OCI-LY1 (cell line): ENCODE measurements around the gene C3orf80.

ENCODE experiments used
- H2AFZ ChIP-seq: fragments of 200-600 bp; sonication (generic), shearing (Covaris generic); 2 replicates; pipeline ENCODE4 v1.6.0; 2014; ENCODE audit warnings: antibody characterized with exemption, mild to moderate bottlenecking, low read length
- H3F3A ChIP-seq: fragments of 200-600 bp; sonication (generic), shearing (Covaris generic); 2 replicates; pipeline ENCODE4 v1.6.0; 2014; ENCODE audit warnings: mild to moderate bottlenecking, antibody characterized with exemption, low read length, moderate library complexity; ENCODE audit not compliant: insufficient read depth
- H3K27ac ChIP-seq: fragments of 200-600 bp; sonication (generic); 2 replicates; pipeline ENCODE4 v1.5.1; 2014; ENCODE audit warnings: low read length, mixed run types, mild to moderate bottlenecking, low read depth; ENCODE audit not compliant: poor library complexity, severe bottlenecking
- H3K27me3 ChIP-seq: fragments of 200-600 bp; sonication (generic); 2 replicates; pipeline ENCODE4 v1.6.0; 2014; ENCODE audit warnings: antibody characterized with exemption, mild to moderate bottlenecking, low read length, moderate library complexity; ENCODE audit not compliant: insufficient read depth
- H3K36me3 ChIP-seq: fragments of 200-600 bp; sonication (generic); 2 replicates; pipeline ENCODE4 v1.6.1; 2014; ENCODE audit warnings: mild to moderate bottlenecking, antibody characterized with exemption, low read length, moderate library complexity, mixed read lengths; ENCODE audit not compliant: insufficient read depth
- H3K4me1 ChIP-seq: fragments of 200-600 bp; sonication (generic); 2 replicates; pipeline ENCODE4 v1.5.1; 2014; ENCODE audit warnings: mild to moderate bottlenecking, low read length, moderate library complexity; ENCODE audit not compliant: insufficient read depth, severe bottlenecking
- H3K4me2 ChIP-seq: fragments of 200-600 bp; sonication (generic), shearing (Covaris generic); 2 replicates; pipeline ENCODE4 v1.6.1; 2014; ENCODE audit warnings: low read length
- H3K4me3 ChIP-seq: fragments of 200-600 bp; sonication (generic); 2 replicates; pipeline ENCODE4 v1.5.1; 2014; ENCODE audit warnings: low read length, low read depth, mild to moderate bottlenecking, mixed read lengths; ENCODE audit not compliant: poor library complexity, severe bottlenecking
- H3K79me2 ChIP-seq: fragments of 200-600 bp; shearing (Covaris generic); 2 replicates; pipeline ENCODE4 v1.6.1; 2016; ENCODE audit warnings: mixed run types, low read length, mixed read lengths; ENCODE audit not compliant: insufficient read depth
- H3K9ac ChIP-seq: fragments of 200-600 bp; sonication (generic), shearing (Covaris generic); 2 replicates; pipeline ENCODE4 v1.6.1; 2014; ENCODE audit warnings: mild to moderate bottlenecking, low read length, mixed read lengths
- H3K9me2 ChIP-seq: fragments of 200-600 bp; sonication (generic), shearing (Covaris generic); 2 replicates; pipeline ENCODE4 v1.6.1; 2014; ENCODE audit warnings: low read depth, mild to moderate bottlenecking, low read length, mixed read lengths
- H3K9me3 ChIP-seq: fragments of 200-600 bp; shearing (Covaris generic); 2 replicates; pipeline ENCODE4 v1.6.1; 2014; ENCODE audit warnings: low read length, mixed read lengths
- H4K20me1 ChIP-seq: fragments of 200-600 bp; sonication (generic), shearing (Covaris generic); 2 replicates; pipeline ENCODE4 v1.6.0; 2016; ENCODE audit warnings: mild to moderate bottlenecking, low read length; ENCODE audit not compliant: insufficient read depth
- EZH2 ChIP-seq: fragments of 200-600 bp; sonication (generic), shearing (Covaris generic); IDR thresholded peaks from 2 replicates; pipeline ENCODE4 v1.8.0; 2017; ENCODE audit warnings: borderline replicate concordance, mixed run types, mild to moderate bottlenecking, antibody characterized with exemption, low read length, moderate library complexity, mixed read lengths
- TF ChIP-seq, protein P1 (sequence below): fragments of 200-600 bp; sonication (generic), shearing (Covaris generic); IDR thresholded peaks from 2 replicates; pipeline ENCODE4 v1.5.1; 2017; ENCODE audit warnings: mild to moderate bottlenecking, antibody characterized with exemption, low read length, moderate library complexity, mixed read lengths

The C3orf80 gene

DNA sequence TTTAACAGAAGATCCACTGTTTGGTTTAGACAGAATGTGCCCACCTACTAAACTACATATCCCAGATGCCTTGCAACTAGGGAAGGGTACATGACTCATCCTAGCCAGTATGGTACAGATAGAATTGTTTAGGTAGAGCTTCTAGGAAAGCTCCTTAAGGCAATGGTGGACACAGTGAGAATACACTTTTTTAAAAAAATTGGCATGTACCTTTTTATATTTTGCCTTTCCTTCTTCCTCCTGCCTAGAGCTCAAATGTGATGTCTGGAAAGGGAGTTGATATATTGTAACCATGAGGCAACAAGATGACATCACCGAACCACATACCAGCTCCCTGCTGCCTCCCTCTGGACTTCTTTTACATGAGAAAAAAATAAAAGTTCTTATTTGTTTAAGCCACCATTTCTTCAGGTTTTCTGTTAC lies 14.4 kb upstream of the C3orf80 start:
- no peak overlapping the region for H3K4me3 ChIP-seq
- H3K79me2 ChIP-seq: no peaks in the 10 kb centered on the region
- no peaks in the 10 kb centered on the region for H3K36me3 ChIP-seq
- H3K4me2 ChIP-seq: no peak overlapping the region
- H4K20me1 ChIP-seq: no peaks in the 10 kb centered on the region
- H3K9ac ChIP-seq: no peak overlapping the region
- H3F3A ChIP-seq: no peaks in the 10 kb centered on the region
- H3K9me3 ChIP-seq: no peaks in the 10 kb centered on the region
- TF ChIP-seq, protein P1, sequence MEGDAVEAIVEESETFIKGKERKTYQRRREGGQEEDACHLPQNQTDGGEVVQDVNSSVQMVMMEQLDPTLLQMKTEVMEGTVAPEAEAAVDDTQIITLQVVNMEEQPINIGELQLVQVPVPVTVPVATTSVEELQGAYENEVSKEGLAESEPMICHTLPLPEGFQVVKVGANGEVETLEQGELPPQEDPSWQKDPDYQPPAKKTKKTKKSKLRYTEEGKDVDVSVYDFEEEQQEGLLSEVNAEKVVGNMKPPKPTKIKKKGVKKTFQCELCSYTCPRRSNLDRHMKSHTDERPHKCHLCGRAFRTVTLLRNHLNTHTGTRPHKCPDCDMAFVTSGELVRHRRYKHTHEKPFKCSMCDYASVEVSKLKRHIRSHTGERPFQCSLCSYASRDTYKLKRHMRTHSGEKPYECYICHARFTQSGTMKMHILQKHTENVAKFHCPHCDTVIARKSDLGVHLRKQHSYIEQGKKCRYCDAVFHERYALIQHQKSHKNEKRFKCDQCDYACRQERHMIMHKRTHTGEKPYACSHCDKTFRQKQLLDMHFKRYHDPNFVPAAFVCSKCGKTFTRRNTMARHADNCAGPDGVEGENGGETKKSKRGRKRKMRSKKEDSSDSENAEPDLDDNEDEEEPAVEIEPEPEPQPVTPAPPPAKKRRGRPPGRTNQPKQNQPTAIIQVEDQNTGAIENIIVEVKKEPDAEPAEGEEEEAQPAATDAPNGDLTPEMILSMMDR: no peak
- TF ChIP-seq EZH2: no peak
- no peaks in the 10 kb centered on the region for H3K9me2 ChIP-seq
- no peak overlapping the region for H2AFZ ChIP-seq
- H3K27ac ChIP-seq: no peak overlapping the region
- H3K4me1 ChIP-seq: no peaks in the 10 kb centered on the region
- H3K27me3 ChIP-seq: no peaks in the 10 kb centered on the region

DNA sequence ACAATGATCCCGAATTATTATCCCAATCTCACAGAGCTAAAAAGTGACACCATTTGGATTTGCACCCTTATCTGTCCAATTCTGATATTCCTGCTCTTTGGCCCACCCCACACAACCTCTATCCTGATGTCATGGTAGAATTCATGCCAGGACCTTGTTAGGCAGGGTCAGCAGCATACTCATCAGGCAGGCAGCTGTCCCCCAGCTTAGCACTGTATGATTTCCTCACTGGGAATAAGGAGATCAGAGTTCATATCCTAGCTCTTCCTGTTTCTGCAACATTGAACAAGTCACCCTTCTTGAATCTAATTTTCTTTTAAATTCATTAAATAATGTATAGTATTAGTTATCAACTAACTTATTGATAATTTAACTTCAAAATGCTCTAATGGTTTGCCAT lies 12.0 kb upstream of the C3orf80 start:
- Histone ChIP-seq H2AFZ (no peak overlapping the region), H3F3A (no peaks in the 10 kb centered on the region), H3K4me1 (no peaks in the 10 kb centered on the region), H4K20me1 (no peaks in the 10 kb centered on the region), H3K9me2 (no peaks in the 10 kb centered on the region), H3K27ac (no peak overlapping the region), H3K4me3 (no peak overlapping the region), H3K9me3 (no peaks in the 10 kb centered on the region), H3K4me2 (no peak overlapping the region), H3K79me2 (no peaks in the 10 kb centered on the region), H3K9ac (no peak overlapping the region), H3K36me3 (no peaks in the 10 kb centered on the region), H3K27me3 (no peaks in the 10 kb centered on the region)
- TF ChIP-seq EZH2: no peak
- TF ChIP-seq, protein P1: no peak

DNA sequence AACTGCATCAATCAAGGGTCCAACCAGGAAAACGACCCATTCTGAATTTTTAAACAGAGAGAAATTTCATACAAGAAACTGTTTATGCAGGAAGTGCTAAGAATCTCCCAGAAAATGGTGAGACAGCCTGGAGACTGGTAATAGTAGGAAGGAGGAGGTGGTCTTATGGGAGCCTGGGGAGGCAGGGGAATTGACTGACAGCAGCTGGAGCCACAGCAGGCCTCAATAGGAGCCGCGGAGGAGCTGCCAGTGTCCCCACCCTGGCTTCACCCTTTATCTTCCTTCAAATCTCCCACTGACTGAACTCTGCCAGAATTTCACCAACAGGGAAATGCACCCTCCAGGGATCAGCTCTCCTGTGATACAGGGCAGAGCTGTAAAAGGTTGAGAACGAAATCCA lies 7.5 kb upstream of the C3orf80 start:
- no peaks in the 10 kb centered on the region for H3F3A ChIP-seq
- no peaks in the 10 kb centered on the region for H3K9me3 ChIP-seq
- no peak overlapping the region for H3K27ac ChIP-seq
- no peak overlapping the region for H2AFZ ChIP-seq
- no peak overlapping the region for H3K4me3 ChIP-seq
- H3K36me3 ChIP-seq: no peaks in the 10 kb centered on the region
- no peak overlapping the region for H3K9ac ChIP-seq
- no peaks in the 10 kb centered on the region for H3K4me1 ChIP-seq
- no peaks in the 10 kb centered on the region for H3K27me3 ChIP-seq
- no peaks in the 10 kb centered on the region for H3K79me2 ChIP-seq
- H3K9me2 ChIP-seq: no peaks in the 10 kb centered on the region
- no peak overlapping the region for H3K4me2 ChIP-seq
- H4K20me1 ChIP-seq: no peaks in the 10 kb centered on the region
- TF ChIP-seq, protein P1: no peak
- no peak for TF ChIP-seq EZH2
